Body of pancreas (tissue), 4 donors: ENCODE results near the gene OR52D1.

Experiments
- POLR2A ChIP-seq, 3 donors: fragments of 450-650 bp; IDR thresholded peaks; one replicate each; pipeline ENCODE4 v1.6.1; 2016; ENCODE audit warnings: antibody characterized with exemption in 3 of 3, mild to moderate bottlenecking in 2 of 3
- TF ChIP-seq, protein P1 (sequence below), 7 experiments: fragments of 450-650 bp in 4 of 7; fragments of 200-600 bp in 3 of 7; sonication (generic) in 3 of 7; IDR thresholded peaks; one replicate each; pipeline ENCODE4 v1.5.1; 2016 to 2019; ENCODE audit warnings: antibody characterized with exemption in 7 of 7

DNA sequence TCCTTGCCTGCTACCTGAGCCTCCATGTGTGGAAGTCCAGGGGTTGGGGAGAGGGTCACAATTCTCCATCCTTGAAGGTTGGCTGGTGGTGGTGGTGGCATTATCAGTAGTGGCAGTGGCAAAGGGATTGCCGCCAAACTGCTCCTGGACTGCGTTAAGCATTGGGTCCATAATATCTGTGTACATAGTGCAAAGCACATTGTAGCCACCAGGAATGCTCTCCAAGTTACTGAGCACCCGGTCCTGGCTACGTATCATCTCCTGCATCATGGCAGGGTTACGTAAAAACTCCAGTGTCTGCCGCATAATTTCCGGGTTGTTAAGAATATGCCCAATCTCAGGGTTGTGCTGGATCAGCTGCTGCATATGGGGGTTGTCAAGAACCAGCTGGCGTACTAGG, 20.1 kb downstream of the OR52D1 start:
- TF ChIP-seq, protein P1, sequence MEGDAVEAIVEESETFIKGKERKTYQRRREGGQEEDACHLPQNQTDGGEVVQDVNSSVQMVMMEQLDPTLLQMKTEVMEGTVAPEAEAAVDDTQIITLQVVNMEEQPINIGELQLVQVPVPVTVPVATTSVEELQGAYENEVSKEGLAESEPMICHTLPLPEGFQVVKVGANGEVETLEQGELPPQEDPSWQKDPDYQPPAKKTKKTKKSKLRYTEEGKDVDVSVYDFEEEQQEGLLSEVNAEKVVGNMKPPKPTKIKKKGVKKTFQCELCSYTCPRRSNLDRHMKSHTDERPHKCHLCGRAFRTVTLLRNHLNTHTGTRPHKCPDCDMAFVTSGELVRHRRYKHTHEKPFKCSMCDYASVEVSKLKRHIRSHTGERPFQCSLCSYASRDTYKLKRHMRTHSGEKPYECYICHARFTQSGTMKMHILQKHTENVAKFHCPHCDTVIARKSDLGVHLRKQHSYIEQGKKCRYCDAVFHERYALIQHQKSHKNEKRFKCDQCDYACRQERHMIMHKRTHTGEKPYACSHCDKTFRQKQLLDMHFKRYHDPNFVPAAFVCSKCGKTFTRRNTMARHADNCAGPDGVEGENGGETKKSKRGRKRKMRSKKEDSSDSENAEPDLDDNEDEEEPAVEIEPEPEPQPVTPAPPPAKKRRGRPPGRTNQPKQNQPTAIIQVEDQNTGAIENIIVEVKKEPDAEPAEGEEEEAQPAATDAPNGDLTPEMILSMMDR (IDR thresholded peaks at IDR 0.05): no peak
- TF ChIP-seq POLR2A (IDR thresholded peaks at IDR 0.05): no peak
